ENCODE data around the gene MYO7B. TPM values are rescaled to one million over a fixed set of nuclear protein-coding genes. Genes with fewer than 3 reads are reported as not detected.

Gene MYO7B
- total RNA-seq, 4 donors from 2014 or later, result 0.21 to 0.48 (median 0.28) TPM

DNA sequence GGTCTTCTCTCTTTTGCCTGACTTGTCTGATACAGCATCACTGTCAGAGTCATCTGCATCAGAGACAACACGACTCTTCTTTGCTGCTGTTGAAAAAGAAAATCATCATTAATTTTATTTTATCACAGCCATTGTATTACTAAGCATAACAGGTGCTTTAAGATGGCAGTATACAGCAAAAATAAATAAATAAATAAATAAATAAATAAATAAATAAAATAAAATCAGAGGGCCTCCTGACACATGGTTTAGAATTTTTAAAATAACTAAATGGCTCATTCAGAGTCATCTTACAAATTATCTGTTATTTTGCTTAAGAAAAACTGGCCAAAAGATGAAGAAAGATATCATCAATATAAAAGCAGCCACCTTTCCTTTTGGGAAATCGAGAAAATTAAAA, 32.0 kb upstream of the MYO7B start:
- H3K27ac ChIP-seq, result no peak overlapping the region
- intact Hi-C loops (cut with DNase I; ENCODE audit: low total_unique reads), result no loop called here
- no peaks in the 10 kb centered on the region for H3K27me3 ChIP-seq
- no peak for TF ChIP-seq POLR2A (IDR thresholded peaks at IDR 0.05)
- TF ChIP-seq, protein P1, sequence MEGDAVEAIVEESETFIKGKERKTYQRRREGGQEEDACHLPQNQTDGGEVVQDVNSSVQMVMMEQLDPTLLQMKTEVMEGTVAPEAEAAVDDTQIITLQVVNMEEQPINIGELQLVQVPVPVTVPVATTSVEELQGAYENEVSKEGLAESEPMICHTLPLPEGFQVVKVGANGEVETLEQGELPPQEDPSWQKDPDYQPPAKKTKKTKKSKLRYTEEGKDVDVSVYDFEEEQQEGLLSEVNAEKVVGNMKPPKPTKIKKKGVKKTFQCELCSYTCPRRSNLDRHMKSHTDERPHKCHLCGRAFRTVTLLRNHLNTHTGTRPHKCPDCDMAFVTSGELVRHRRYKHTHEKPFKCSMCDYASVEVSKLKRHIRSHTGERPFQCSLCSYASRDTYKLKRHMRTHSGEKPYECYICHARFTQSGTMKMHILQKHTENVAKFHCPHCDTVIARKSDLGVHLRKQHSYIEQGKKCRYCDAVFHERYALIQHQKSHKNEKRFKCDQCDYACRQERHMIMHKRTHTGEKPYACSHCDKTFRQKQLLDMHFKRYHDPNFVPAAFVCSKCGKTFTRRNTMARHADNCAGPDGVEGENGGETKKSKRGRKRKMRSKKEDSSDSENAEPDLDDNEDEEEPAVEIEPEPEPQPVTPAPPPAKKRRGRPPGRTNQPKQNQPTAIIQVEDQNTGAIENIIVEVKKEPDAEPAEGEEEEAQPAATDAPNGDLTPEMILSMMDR (IDR thresholded peaks at IDR 0.05), result no peak
- peaks cover 0 to 5% of the 10 kb centered on the region in 2 donors for H3K4me1 ChIP-seq
- H3K4me3 ChIP-seq, result no peak overlapping the region
- no peaks in the 10 kb centered on the region for H3K9me3 ChIP-seq
- H3K36me3 ChIP-seq, result peaks cover 2 to 3% of the 10 kb centered on the region in 2 donors
- no peak for DNase-seq

DNA sequence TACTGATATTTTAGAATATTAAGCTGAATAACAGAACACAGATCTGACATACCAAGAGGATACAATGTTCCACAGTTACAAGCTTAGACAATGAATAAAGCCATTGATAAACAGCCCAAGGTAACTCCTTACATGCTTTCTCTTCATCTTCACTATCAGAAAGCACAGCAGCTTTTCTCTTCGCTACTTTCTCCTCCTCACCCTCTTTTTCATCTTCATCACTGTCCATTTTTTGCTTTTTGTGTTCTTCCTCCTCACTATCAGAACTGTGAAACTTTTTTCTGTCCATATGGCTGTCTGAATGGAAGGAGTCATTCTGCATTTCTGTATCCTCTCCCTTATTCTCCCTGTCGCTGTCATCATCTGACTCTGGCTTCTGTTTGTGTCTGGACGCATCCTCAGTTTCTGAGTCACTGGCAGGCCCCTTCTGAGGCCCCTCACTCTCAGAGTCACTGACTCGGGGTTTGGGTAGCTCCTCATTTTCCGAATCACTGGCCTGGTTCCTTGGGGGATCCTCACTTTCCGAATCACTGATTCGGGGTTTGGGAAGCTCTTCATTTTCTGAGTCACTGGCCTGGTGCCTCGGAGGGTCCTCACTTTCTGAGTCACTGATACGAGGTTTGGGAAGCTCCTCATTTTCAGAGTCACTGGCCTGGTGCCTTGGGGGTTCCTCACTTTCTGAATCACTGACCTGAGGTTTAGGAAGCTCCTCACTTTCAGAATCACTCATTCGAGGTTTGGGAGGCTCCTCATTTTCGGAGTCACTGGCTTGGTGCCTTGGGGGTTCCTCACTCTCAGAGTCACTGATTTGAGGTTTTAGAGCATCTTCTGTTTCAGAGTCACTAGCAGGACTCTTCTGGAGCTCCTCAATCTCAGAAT, 30.7 kb upstream of the MYO7B start:
- Histone ChIP-seq H3K27me3 (no peaks in the 10 kb centered on the region), H3K9me3 (no peaks in the 10 kb centered on the region), H3K36me3 (peaks cover 2 to 3% of the 10 kb centered on the region in 2 donors), H3K27ac (no peak overlapping the region), H3K4me3 (no peak overlapping the region), H3K4me1 (peaks cover 0 to 5% of the 10 kb centered on the region in 2 donors)
- DNase-seq, result no peak
- no peak for TF ChIP-seq POLR2A (IDR thresholded peaks at IDR 0.05)
- TF ChIP-seq, protein P1 (IDR thresholded peaks at IDR 0.05), result no peak
- intact Hi-C loops (cut with DNase I; ENCODE audit: low total_unique reads), result no loop called here

DNA sequence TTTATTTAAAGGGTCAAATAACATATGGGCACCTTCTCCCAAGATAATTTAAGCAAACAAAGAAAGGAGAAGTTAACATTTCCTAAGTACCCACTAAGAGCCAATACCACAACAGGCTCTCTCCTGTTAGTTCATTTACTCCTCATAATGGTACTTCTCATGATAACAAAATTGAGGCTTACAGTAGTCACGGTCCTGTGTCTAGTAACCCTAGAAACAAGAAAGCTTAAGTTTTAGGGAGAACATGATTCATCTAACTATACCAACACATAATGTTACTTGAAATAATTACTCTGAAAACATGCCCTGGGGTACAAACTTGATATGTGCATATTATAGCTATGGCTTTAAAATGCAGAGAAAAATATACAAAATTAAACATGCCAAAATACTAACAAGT, 29.0 kb upstream of the MYO7B start:
- Histone ChIP-seq H3K4me1 (peaks cover 0 to 5% of the 10 kb centered on the region in 2 donors), H3K27me3 (no peaks in the 10 kb centered on the region), H3K9me3 (no peaks in the 10 kb centered on the region), H3K4me3 (no peak overlapping the region), H3K27ac (no peak overlapping the region), H3K36me3 (no peaks in the 10 kb centered on the region)
- DNase-seq, result no peak
- intact Hi-C loops (cut with DNase I; ENCODE audit: low total_unique reads), result no loop called here
- TF ChIP-seq, protein P1 (IDR thresholded peaks at IDR 0.05), result no peak
- TF ChIP-seq POLR2A (IDR thresholded peaks at IDR 0.05), result no peak

DNA sequence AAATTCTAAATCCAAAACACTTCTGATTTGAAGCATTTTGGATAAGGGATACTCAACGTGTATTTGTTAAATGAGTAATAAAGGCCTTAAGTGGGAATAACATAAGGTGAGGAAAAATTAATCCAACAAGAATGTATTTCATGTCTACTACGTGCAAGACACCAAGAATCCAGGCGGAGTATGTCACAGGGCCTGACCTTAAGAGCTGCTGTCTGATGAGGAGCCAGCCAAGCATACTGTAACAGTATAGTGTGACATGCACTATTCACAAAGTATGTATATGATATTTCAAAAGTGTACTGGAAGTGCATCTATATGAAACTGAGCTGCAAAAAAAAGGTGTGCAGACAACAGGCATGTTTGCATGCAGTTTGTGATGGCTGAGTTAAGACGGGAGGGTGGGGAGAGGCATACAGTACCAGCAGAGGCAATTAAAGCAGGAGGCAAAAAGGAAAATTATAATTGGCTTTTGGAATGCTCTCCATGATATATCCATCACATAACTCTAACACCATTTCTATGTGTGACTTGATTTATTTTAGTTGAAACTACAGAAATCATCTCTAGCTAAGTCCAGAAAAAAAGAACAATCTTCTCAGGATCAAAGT, 27.4 kb upstream of the MYO7B start:
- DNase-seq, result no peak
- no peak overlapping the region for H3K4me3 ChIP-seq
- peaks cover 0 to 5% of the 10 kb centered on the region in 2 donors for H3K4me1 ChIP-seq
- no peaks in the 10 kb centered on the region for H3K27me3 ChIP-seq
- H3K27ac ChIP-seq, result no peak overlapping the region
- intact Hi-C loops (cut with DNase I; ENCODE audit: low total_unique reads), result no loop called here
- TF ChIP-seq POLR2A (IDR thresholded peaks at IDR 0.05), result no peak
- TF ChIP-seq, protein P1 (IDR thresholded peaks at IDR 0.05), result no peak
- no peaks in the 10 kb centered on the region for H3K9me3 ChIP-seq
- H3K36me3 ChIP-seq, result no peaks in the 10 kb centered on the region

DNA sequence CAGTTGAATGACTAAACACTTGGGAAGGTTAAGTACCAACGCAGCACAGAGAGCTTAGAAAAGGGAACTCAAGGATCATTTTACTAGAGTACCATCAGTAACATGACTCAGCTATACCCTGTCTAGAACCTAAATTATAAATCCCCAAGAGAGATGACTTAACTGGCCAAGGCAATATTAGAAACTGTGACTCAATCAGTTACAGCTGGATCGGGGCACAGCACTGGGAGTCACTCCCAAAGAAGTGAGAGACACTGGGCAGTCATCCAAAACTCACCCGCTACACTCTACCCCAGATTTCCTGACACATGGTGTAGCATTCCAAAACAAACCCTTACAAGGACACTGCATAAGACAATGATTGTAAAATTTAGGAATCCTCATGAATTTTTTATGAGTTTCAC, 26.9 kb upstream of the MYO7B start:
- peak; percentile 48 to 68 for DNase-seq
- intact Hi-C loops (cut with DNase I; ENCODE audit: low total_unique reads), result no loop called here
- Histone ChIP-seq H3K27ac (peak overlapping the region; percentile 37 to 51), H3K4me3 (no peak overlapping the region), H3K27me3 (no peaks in the 10 kb centered on the region), H3K4me1 (peaks cover 0 to 5% of the 10 kb centered on the region in 2 donors), H3K9me3 (no peaks in the 10 kb centered on the region), H3K36me3 (no peaks in the 10 kb centered on the region)
- TF ChIP-seq, protein P1 (IDR thresholded peaks at IDR 0.05), result no peak
- TF ChIP-seq POLR2A (IDR thresholded peaks at IDR 0.05), result no peak

Measured in uterus (tissue), 4 donors.